ENCODE results near the gene EPB41L3.

- no peak for TF ChIP-seq CTCF (IDR thresholded peaks at IDR 0.05)
- TF ChIP-seq POLR2A (IDR thresholded peaks at IDR 0.05), result no peak
Measured at GRCh38 chr18:5585653-5586052, 41.9 kb upstream of the EPB41L3 start.
